HCT116 (cell line): Measurements from ENCODE around the gene IL4. TPM values are rescaled to one million over a fixed set of nuclear protein-coding genes. Genes with fewer than 3 reads are reported as not detected.

Source experiments
- ATAC-seq: fragments of 200-7000 bp; cut with Tn5 transposase; 2 replicates; pipeline ENCODE4 v1.9.1; 2020; ENCODE audit warnings: mild to moderate bottlenecking, moderate library complexity
- BruUV-seq: library from RNA; stranded (reverse); fragments of 400-500 nt; replicated peaks from 2 replicates; lab custom pipeline; 2021; lab: Mats Ljungman, UMichigan
- CTCF ChIA-PET: fragments of 300-600 bp; sonication (Branson Sonifier 250); formaldehyde crosslinking; loops from one replicate; lab custom pipeline; 2021; ENCODE audit warnings: antibody characterized with exemption; lab: Charles Lee
- POLR2A ChIA-PET: fragments of 300-600, 350-600 bp; sonication (Branson Sonifier 250); formaldehyde crosslinking; loops from one replicate; lab custom pipeline; 2021; ENCODE audit warnings: antibody characterized with exemption; lab: Charles Lee
- RAD21 ChIA-PET, 2 experiments: fragments of 300-600 bp; sonication (Branson Sonifier 250); formaldehyde crosslinking; loops; one replicate each; lab custom pipeline; 2023; ENCODE audit warnings: low total read pairs in 2 of 2; ENCODE audit not compliant: uncharacterized antibody in 2 of 2, unreplicated experiment in 2 of 2, low non-redundant PET in 1 of 2; lab: Charles Lee
- DNase-seq: peaks from one replicate; pipeline ENCODE4 v3.0.0-alpha.2; 2010; ENCODE audit warnings: low read depth, low spot score
- H2AFZ ChIP-seq: fragments of 200-600 bp; shearing (Covaris generic), sonication (generic); 2 replicates; pipeline ENCODE4 v1.6.1; 2017; ENCODE audit warnings: low read depth, mixed run types, mixed read lengths, antibody characterized with exemption, low read length; ENCODE audit not compliant: poor library complexity, severe bottlenecking
- H3K27ac ChIP-seq: 2 replicates; pipeline ENCODE4 v1.5.1; 2012; ENCODE audit warnings: low read depth, low read length
- H3K27me3 ChIP-seq: fragments of 200-600 bp; sonication (generic); 2 replicates; pipeline ENCODE4 v1.6.1; 2016; ENCODE audit warnings: mixed run types, low read length, mixed read lengths; ENCODE audit not compliant: insufficient read depth
- H3K36me3 ChIP-seq, 2 experiments: fragments of 200-500 bp in 1 of 2; fragments of 200-600 bp in 1 of 2; sonication (Bioruptor generic) in 1 of 2; sonication (generic) in 1 of 2; 2 replicates each; pipeline versions ENCODE4 v1.5.1 to v1.6.1; 2014 to 2016; ENCODE audit warnings: low read length in 2 of 2, inconsistent platforms in 1 of 2, mixed read lengths in 1 of 2, mixed run types in 1 of 2; ENCODE audit not compliant: insufficient read depth in 2 of 2, control insufficient read depth in 1 of 2
- H3K4me1 ChIP-seq, 2 experiments: fragments of 200-600 bp in 1 of 2; sonication (generic) in 1 of 2; 2 replicates each; pipeline versions ENCODE4 v1.5.1 to v1.6.1; 2012 to 2017; ENCODE audit warnings: low read length in 2 of 2, inconsistent platforms in 1 of 2, mild to moderate bottlenecking in 1 of 2, mixed read lengths in 1 of 2, mixed run types in 1 of 2, moderate library complexity in 1 of 2; ENCODE audit not compliant: insufficient read depth in 2 of 2, control insufficient read depth in 1 of 2
- H3K4me2 ChIP-seq: fragments of 200-600 bp; sonication (generic); 2 replicates; pipeline ENCODE4 v1.6.1; 2017; ENCODE audit warnings: mixed run types, low read length, mixed read lengths
- H3K4me3 ChIP-seq, 2 experiments: fragments of 200-600 bp in 1 of 2; sonication (generic) in 1 of 2; replicated peaks in 1 of 2; 2 replicates each; pipeline ENCODE4 v1.5.1; 2011 to 2016; ENCODE audit warnings: low read length in 2 of 2, control low read depth in 1 of 2, low read depth in 1 of 2, mild to moderate bottlenecking in 1 of 2, mixed read lengths in 1 of 2, mixed run types in 1 of 2
- H3K79me2 ChIP-seq: fragments of 200-600 bp; sonication (generic); 2 replicates; pipeline ENCODE4 v1.6.1; 2017; ENCODE audit warnings: mild to moderate bottlenecking, mixed run types, low read length, moderate library complexity, mixed read lengths; ENCODE audit not compliant: insufficient read depth
- H3K9ac ChIP-seq: fragments of 200-600 bp; sonication (generic); 2 replicates; pipeline ENCODE4 v1.6.1; 2016; ENCODE audit warnings: low read length, mixed read lengths
- H3K9me2 ChIP-seq: fragments of 200-600 bp; sonication (generic), shearing (Covaris generic); 2 replicates; pipeline ENCODE4 v1.6.1; 2017; ENCODE audit warnings: mixed run types, mild to moderate bottlenecking, moderate library complexity; ENCODE audit not compliant: insufficient read depth
- H3K9me3 ChIP-seq, 2 experiments: fragments of 200-500 bp in 1 of 2; fragments of 200-600 bp in 1 of 2; sonication (Bioruptor generic) in 1 of 2; sonication (generic) in 1 of 2; 2 replicates each; pipeline ENCODE4 v1.6.1; 2014 to 2017; ENCODE audit warnings: low read length in 2 of 2, mixed read lengths in 2 of 2, inconsistent platforms in 1 of 2, low read depth in 1 of 2, mild to moderate bottlenecking in 1 of 2, mixed run types in 1 of 2, moderate library complexity in 1 of 2; ENCODE audit not compliant: control insufficient read depth in 1 of 2, insufficient read depth in 1 of 2
- H4K20me1 ChIP-seq: fragments of 200-600 bp; sonication (generic), shearing (Covaris generic); 2 replicates; pipeline ENCODE4 v1.6.1; 2017; ENCODE audit warnings: mixed run types, mild to moderate bottlenecking, moderate library complexity; ENCODE audit not compliant: insufficient read depth
- CBX3 ChIP-seq: IDR thresholded peaks from 2 replicates; pipeline ENCODE4 v1.6.1; 2012; ENCODE audit warnings: low read depth
- CEBPB ChIP-seq: IDR thresholded peaks from 2 replicates; pipeline ENCODE4 v1.6.1; 2012; ENCODE audit warnings: low read depth
- EGR1 ChIP-seq: IDR thresholded peaks from 2 replicates; pipeline ENCODE4 v1.6.1; 2012; ENCODE audit warnings: low read depth
- FOSL1 ChIP-seq: IDR thresholded peaks from 2 replicates; pipeline ENCODE4 v1.6.1; 2012; ENCODE audit warnings: low read depth
- JUND ChIP-seq: IDR thresholded peaks from 2 replicates; pipeline ENCODE4 v1.6.1; 2012
- RAD21 ChIP-seq: IDR thresholded peaks from 2 replicates; pipeline ENCODE4 v1.6.1; 2012; ENCODE audit warnings: low read depth, mild to moderate bottlenecking
- SIN3A ChIP-seq: IDR thresholded peaks from 2 replicates; pipeline ENCODE4 v1.6.1; 2012; ENCODE audit warnings: low read depth
- SP1 ChIP-seq: IDR thresholded peaks from 2 replicates; pipeline ENCODE4 v1.6.1; 2012; ENCODE audit warnings: low read depth
- ZFX ChIP-seq: fragments of 450-650 bp; IDR thresholded peaks from 2 replicates; pipeline ENCODE4 v1.6.1; 2017
- ZNF274 ChIP-seq: fragments of 200-500 bp; sonication (Bioruptor generic); IDR thresholded peaks from 2 replicates; pipeline ENCODE4 v1.6.1; 2014; ENCODE audit warnings: mild to moderate bottlenecking, low read depth, low read length, inconsistent platforms
- intact Hi-C: fragments of 100-400 bp; cut with micrococcal nuclease; formaldehyde crosslinking; loops from 2 replicates; pipeline ENCODE4 v1.10.0; 2022
- total RNA-seq: library from RNA; stranded (reverse); gene quantifications from one replicate; pipeline ENCODE4 v1.2.1, GENCODE V29; 2021; ENCODE audit not compliant: unreplicated experiment
- TF ChIP-seq, protein P1 (sequence below), 3 experiments: fragments of 200-600 bp in 1 of 3; sonication (generic) in 1 of 3; IDR thresholded peaks in 2 of 3; conservative IDR thresholded peaks in 1 of 3; 2 replicates each; pipeline ENCODE4 v1.5.1; 2012 to 2017; ENCODE audit warnings: low read depth in 2 of 3, low read length in 2 of 3, antibody characterized with exemption in 1 of 3, borderline replicate concordance in 1 of 3, control low read depth in 1 of 3, mild to moderate bottlenecking in 1 of 3, mixed read lengths in 1 of 3, mixed run types in 1 of 3, moderate library complexity in 1 of 3; ENCODE audit not compliant: insufficient read depth in 1 of 3
- TF ChIP-seq, protein P2 (sequence below): IDR thresholded peaks from 2 replicates; pipeline ENCODE4 v1.6.1; 2012
- TF ChIP-seq, protein P3 (sequence below): IDR thresholded peaks from 2 replicates; pipeline ENCODE4 v1.6.1; 2012

The IL4 gene
- total RNA-seq, 1 experiment from 2014 or later = not detected

DNA sequence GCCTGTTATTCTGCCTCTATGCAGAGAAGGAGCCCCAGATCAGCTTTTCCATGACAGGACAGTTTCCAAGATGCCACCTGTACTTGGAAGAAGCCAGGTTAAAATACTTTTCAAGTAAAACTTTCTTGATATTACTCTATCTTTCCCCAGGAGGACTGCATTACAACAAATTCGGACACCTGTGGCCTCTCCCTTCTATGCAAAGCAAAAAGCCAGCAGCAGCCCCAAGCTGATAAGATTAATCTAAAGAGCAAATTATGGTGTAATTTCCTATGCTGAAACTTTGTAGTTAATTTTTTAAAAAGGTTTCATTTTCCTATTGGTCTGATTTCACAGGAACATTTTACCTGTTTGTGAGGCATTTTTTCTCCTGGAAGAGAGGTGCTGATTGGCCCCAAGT lies 301 bp upstream of the IL4 start:
- ChIA-PET POLR2A (no interaction called here), CTCF (no interaction called here), RAD21 (no interaction called here)
- no peaks in the 10 kb centered on the region for H3K9me2 ChIP-seq
- no peaks in the 10 kb centered on the region for H3K79me2 ChIP-seq
- intact Hi-C loops = loop anchor here (10.0 kb wide), 1 partner anchor 149 kb away; no protein-coding TSS in a partner anchor
- H3K36me3 ChIP-seq = no peaks in the 10 kb centered on the region
- no peak overlapping the region for H3K4me3 ChIP-seq
- H3K4me1 ChIP-seq = peaks cover 24 to 34% of the 10 kb centered on the region in 2 experiments
- H3K9ac ChIP-seq = no peak overlapping the region
- DNase-seq (no peak), ATAC-seq (no peak)
- BruUV-seq = no TSS peak
- no peak overlapping the region for H3K4me2 ChIP-seq
- H4K20me1 ChIP-seq = no peaks in the 10 kb centered on the region
- no peak overlapping the region for H3K27ac ChIP-seq
- no peak overlapping the region for H2AFZ ChIP-seq
- TF ChIP-seq JUND (no peak), ZFX (no peak), FOSL1 (no peak), RAD21 (no peak), SIN3A (no peak), CBX3 (no peak), SP1 (no peak)
- TF ChIP-seq, all 23 proteins: peak for 0
- no peaks in the 10 kb centered on the region for H3K9me3 ChIP-seq
- H3K27me3 ChIP-seq = no peaks in the 10 kb centered on the region

DNA sequence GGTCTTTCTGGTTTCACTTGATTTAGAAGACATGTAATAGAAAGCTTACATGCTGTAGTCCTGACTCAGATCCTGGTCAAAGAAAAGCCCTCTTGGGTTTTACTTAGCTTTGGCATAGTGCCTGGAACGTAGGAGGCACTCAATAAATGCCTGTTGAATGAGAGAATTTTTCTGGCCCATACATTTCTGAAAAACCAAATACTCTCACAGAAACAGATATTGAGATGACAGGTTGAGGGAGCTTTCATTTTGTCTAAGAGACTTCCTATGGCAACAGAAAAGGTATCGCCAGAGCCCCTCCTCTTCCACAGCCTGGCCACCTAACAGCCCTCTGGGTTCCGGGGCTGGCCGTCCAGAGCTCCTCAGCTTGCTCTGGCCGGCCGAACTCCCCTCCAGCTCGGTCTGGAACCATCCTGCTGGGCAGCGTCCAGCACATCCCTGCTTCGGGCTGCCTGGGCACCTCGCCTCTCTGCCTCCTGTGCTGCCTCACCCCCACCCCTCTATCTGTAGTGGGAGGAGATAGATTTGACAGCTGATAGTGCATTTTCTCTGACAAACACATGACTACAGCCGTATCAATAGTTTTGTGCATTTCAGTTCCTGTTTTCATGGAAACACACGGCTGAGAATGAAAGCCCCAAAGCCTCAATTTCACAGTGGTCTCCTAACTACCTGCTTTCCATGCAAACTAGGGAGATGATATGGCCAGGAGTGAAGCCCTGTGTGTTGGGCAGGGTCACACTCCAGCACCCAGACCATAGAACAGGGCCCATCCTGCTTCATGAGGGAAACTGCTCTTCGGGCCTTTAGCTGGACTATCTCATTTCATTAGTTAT lies 1.1 kb downstream of the IL4 start:
- Histone ChIP-seq H3K9me3 (no peaks in the 10 kb centered on the region), H3K27ac (no peak overlapping the region), H3K79me2 (no peaks in the 10 kb centered on the region), H3K36me3 (no peaks in the 10 kb centered on the region), H2AFZ (no peak overlapping the region), H3K9ac (no peak overlapping the region), H3K9me2 (no peaks in the 10 kb centered on the region), H3K27me3 (no peaks in the 10 kb centered on the region), H3K4me1 (peaks cover 24 to 34% of the 10 kb centered on the region in 2 experiments), H3K4me2 (peak overlapping the region; percentile 40), H3K4me3 (0 out of 4 replicates have a peak overlapping the region, but pooled peaks of 1 of the 2 experiments have one; percentile 1), H4K20me1 (no peaks in the 10 kb centered on the region)
- ChIA-PET CTCF (no interaction called here), RAD21 (no interaction called here), POLR2A (no interaction called here)
- ATAC-seq (no peak), DNase-seq (peak; percentile 26)
- no TSS peak for BruUV-seq
- intact Hi-C loops = loop anchor here (5.0 to 10.0 kb wide), 2 partner anchors 150 to 288 kb away; no protein-coding TSS in a partner anchor
- TF ChIP-seq CBX3 (no peak), CEBPB (no peak), RAD21 (no peak), EGR1 (peak; percentile 50; the same call in 1 of the 2 replicates), ZFX (no peak), FOSL1 (peak; percentile 42; the same call in 1 of the 2 replicates), ZNF274 (no peak), SP1 (0 out of 2 replicates have a peak, but pooled peaks have one; percentile 13)
- TF ChIP-seq, protein P1, sequence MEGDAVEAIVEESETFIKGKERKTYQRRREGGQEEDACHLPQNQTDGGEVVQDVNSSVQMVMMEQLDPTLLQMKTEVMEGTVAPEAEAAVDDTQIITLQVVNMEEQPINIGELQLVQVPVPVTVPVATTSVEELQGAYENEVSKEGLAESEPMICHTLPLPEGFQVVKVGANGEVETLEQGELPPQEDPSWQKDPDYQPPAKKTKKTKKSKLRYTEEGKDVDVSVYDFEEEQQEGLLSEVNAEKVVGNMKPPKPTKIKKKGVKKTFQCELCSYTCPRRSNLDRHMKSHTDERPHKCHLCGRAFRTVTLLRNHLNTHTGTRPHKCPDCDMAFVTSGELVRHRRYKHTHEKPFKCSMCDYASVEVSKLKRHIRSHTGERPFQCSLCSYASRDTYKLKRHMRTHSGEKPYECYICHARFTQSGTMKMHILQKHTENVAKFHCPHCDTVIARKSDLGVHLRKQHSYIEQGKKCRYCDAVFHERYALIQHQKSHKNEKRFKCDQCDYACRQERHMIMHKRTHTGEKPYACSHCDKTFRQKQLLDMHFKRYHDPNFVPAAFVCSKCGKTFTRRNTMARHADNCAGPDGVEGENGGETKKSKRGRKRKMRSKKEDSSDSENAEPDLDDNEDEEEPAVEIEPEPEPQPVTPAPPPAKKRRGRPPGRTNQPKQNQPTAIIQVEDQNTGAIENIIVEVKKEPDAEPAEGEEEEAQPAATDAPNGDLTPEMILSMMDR (IDR thresholded peaks at IDR 0.05 in 2 of 3, conservative IDR thresholded peaks at IDR 0.05 in 1 of 3; ENCODE audit: borderline replicate concordance in 1 of 3, insufficient read depth in 1 of 3, low read depth in 2 of 3, low read length in 2 of 3) = no peak
- TF ChIP-seq, protein P2, sequence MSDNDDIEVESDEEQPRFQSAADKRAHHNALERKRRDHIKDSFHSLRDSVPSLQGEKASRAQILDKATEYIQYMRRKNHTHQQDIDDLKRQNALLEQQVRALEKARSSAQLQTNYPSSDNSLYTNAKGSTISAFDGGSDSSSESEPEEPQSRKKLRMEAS = no peak
- TF ChIP-seq, protein P3, sequence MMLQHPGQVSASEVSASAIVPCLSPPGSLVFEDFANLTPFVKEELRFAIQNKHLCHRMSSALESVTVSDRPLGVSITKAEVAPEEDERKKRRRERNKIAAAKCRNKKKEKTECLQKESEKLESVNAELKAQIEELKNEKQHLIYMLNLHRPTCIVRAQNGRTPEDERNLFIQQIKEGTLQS = no peak
